ENCODE results near the gene MRPS5. TPM values are rescaled to one million over a fixed set of nuclear protein-coding genes. Genes with fewer than 3 reads are reported as not detected.

MRPS5 gene
- total RNA-seq, 1 donor from 2014 or later: 47.6 TPM

DNA sequence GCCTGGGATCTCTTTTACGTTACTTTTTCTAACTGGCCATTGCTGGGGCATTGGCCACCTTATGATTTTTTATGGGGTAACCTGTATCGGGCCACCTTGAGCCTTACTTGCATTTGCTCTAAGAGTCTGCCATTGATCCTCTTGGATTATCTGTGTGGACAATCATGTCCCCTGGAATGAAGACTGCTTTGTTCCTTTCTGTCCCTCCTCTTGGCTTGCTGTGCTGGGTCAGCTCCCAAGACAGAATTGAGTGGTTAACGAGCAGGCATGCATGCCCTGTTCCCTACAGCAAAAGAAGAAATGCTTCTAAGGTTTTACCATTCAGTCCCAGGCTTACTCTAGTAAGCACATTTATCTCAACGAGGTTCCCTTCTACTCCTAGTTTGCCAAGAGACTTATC, 49.8 kb downstream of the MRPS5 start:
- TF ChIP-seq, protein P1, sequence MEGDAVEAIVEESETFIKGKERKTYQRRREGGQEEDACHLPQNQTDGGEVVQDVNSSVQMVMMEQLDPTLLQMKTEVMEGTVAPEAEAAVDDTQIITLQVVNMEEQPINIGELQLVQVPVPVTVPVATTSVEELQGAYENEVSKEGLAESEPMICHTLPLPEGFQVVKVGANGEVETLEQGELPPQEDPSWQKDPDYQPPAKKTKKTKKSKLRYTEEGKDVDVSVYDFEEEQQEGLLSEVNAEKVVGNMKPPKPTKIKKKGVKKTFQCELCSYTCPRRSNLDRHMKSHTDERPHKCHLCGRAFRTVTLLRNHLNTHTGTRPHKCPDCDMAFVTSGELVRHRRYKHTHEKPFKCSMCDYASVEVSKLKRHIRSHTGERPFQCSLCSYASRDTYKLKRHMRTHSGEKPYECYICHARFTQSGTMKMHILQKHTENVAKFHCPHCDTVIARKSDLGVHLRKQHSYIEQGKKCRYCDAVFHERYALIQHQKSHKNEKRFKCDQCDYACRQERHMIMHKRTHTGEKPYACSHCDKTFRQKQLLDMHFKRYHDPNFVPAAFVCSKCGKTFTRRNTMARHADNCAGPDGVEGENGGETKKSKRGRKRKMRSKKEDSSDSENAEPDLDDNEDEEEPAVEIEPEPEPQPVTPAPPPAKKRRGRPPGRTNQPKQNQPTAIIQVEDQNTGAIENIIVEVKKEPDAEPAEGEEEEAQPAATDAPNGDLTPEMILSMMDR (IDR thresholded peaks at IDR 0.05; ENCODE audit: unreplicated experiment): no peak
- Mint-ChIP-seq H3K27ac (no peak overlapping the region), H3K9me3 (no peaks in the 10 kb centered on the region), H3K36me3 (no peaks in the 10 kb centered on the region), H3K4me3 (no peak overlapping the region), H3K4me1 (peaks cover 3% of the 10 kb centered on the region), H3K27me3 (ENCODE audit: low read depth) (peaks cover 40% of the 10 kb centered on the region)
- DNase-seq (ENCODE audit: low spot score in 2 of 2, unreplicated experiment in 2 of 2): no peak

- DNase-seq (ENCODE audit: low spot score in 2 of 2, unreplicated experiment in 2 of 2): no peak
- H3K9me3 Mint-ChIP-seq: no peaks in the 10 kb centered on the region
- H3K4me1 Mint-ChIP-seq: no peaks in the 10 kb centered on the region
- no peaks in the 10 kb centered on the region for H3K36me3 Mint-ChIP-seq
- H3K4me3 Mint-ChIP-seq: no peak overlapping the region
- peaks cover 40% of the 10 kb centered on the region for H3K27me3 Mint-ChIP-seq (ENCODE audit: low read depth)
- no peak overlapping the region for H3K27ac Mint-ChIP-seq
- TF ChIP-seq, protein P1 (IDR thresholded peaks at IDR 0.05; ENCODE audit: unreplicated experiment): no peak
Measured at GRCh38 chr2:95069465-95069864, 52.1 kb downstream of the MRPS5 start.

DNA sequence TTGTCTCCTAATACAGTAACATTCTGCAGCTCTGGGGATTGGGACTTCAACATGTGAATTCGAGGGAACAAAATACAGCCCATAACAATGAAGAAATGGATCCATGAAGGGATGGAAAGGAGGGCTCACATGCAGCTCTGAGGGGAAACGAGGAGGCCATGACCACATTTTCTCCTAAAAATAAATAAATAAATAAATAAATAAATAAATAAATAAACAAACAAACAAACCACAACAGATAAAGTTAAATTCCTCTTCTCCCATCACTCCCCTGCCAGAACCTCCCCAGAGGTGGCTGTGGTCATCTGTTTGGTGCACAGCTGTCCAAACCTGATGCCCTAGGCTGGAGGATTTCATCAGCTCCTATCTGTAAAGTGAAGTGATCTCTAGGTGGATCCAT, 53.4 kb downstream of the MRPS5 start:
- H3K27ac Mint-ChIP-seq: no peak overlapping the region
- no peak overlapping the region for H3K4me3 Mint-ChIP-seq
- no peaks in the 10 kb centered on the region for H3K9me3 Mint-ChIP-seq
- TF ChIP-seq, protein P1 (IDR thresholded peaks at IDR 0.05; ENCODE audit: unreplicated experiment): no peak
- H3K4me1 Mint-ChIP-seq: no peaks in the 10 kb centered on the region
- H3K36me3 Mint-ChIP-seq: no peaks in the 10 kb centered on the region
- peaks cover 35% of the 10 kb centered on the region for H3K27me3 Mint-ChIP-seq (ENCODE audit: low read depth)
- DNase-seq (ENCODE audit: low spot score in 2 of 2, unreplicated experiment in 2 of 2): no peak

DNA sequence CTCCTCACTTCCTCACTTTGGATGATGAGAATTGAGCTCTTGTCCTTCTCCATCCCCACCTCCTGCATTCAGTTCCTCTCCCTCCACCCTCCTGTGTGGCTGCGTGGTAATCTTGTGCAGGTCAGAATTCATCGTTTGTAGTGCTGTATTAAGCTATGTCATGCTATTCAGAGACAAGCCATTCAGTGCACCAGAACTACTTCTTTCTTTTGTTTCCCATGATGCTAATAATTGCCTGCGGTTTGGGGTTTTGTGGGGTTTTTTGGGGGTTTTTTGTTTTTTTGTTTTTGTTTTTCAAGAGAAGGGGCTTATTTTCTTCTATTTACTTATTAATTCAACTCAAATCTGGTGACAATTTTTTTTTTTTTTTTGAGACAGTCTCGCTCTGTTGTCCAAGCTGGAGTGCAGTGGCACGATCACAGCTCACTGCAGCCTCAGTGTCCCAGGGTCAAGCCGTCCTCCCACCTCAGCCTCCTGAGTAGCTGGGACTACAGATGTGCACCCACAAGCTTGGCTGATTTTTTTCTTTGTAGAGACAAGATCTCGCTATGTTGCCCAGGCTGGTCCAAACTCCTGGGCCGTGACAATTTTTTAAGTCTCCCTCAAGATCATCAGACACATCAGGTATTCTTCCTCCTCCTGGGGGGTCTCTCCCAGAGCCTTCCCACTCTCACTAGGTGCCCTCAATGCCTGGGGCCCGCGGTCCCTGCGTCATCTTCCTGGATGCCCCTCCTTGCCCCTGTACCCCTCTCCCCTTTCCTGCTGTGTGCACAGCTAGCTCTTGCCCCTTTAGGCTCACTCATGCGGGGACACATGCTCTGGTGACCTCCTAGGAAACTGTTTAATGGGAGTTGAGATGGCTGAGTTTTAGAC, 58.3 kb downstream of the MRPS5 start:
- H3K9me3 Mint-ChIP-seq: no peaks in the 10 kb centered on the region
- H3K27me3 Mint-ChIP-seq (ENCODE audit: low read depth): peaks cover 28% of the 10 kb centered on the region
- TF ChIP-seq, protein P1 (IDR thresholded peaks at IDR 0.05; ENCODE audit: unreplicated experiment): no peak
- no peaks in the 10 kb centered on the region for H3K36me3 Mint-ChIP-seq
- H3K4me3 Mint-ChIP-seq: no peak overlapping the region
- no peaks in the 10 kb centered on the region for H3K4me1 Mint-ChIP-seq
- no peak overlapping the region for H3K27ac Mint-ChIP-seq
- no peak for DNase-seq (ENCODE audit: low spot score in 2 of 2, unreplicated experiment in 2 of 2)

GRCh38 chr2:95062242-95063085, 59.1 kb downstream of the MRPS5 start:
- no peaks in the 10 kb centered on the region for H3K36me3 Mint-ChIP-seq
- TF ChIP-seq, protein P1 (IDR thresholded peaks at IDR 0.05; ENCODE audit: unreplicated experiment): no peak
- H3K9me3 Mint-ChIP-seq: no peaks in the 10 kb centered on the region
- no peak for DNase-seq (ENCODE audit: low spot score in 2 of 2, unreplicated experiment in 2 of 2)
- no peaks in the 10 kb centered on the region for H3K4me1 Mint-ChIP-seq
- no peak overlapping the region for H3K4me3 Mint-ChIP-seq
- H3K27me3 Mint-ChIP-seq (ENCODE audit: low read depth): peaks cover 28% of the 10 kb centered on the region
- no peak overlapping the region for H3K27ac Mint-ChIP-seq
